ENCODE measurements around the gene MTCL1.

- TF ChIP-seq CTCF (IDR thresholded peaks at IDR 0.05 in 8 of 11, conservative IDR thresholded peaks at IDR 0.05 in 3 of 11), result no peak
- no peak for TF ChIP-seq POLR2AphosphoS5 (IDR thresholded peaks at IDR 0.05)
Measured at GRCh38 chr18:8833480-8833879, 128.1 kb downstream of the MTCL1 start.
